Fibroblast of lung (primary cell): ENCODE data around the gene DKK3.

ENCODE experiments used
- CTCF ChIP-seq, 2 donors: IDR thresholded peaks in 1 of 2; conservative IDR thresholded peaks in 1 of 2; 1 replicate in 1 of 2; 2 replicates in 1 of 2; pipeline ENCODE4 v1.5.1; 2011 to 2012; ENCODE audit warnings: low read length in 2 of 2, control low read depth in 1 of 2, inconsistent platforms in 1 of 2, low read depth in 1 of 2, mild to moderate bottlenecking in 1 of 2
- EZH2 ChIP-seq: IDR thresholded peaks from 2 replicates; pipeline ENCODE4 v1.5.1; 2012; ENCODE audit warnings: low read length, control low read depth, mild to moderate bottlenecking; ENCODE audit errors: missing control alignments

DNA sequence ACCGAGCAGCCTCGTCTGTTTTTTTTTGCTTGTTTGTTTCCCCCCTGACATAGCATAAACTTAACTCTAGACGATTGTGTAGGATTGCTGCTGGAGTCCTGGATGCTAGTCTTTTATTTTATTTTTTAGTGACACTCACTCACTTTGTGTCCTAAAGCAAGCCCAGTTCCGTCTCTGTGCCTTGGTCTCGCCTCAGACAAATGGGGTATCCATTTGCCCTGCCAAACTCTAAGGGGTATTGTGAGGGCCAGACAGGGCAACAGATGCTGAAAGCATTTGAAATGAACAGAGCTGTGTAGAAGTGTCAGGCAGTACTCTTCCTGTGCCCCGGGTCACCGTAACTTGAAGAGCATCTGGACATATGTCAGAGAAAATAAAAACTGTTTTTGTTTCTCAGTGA is 34.8 kb upstream of the DKK3 start:
- TF ChIP-seq CTCF (conservative IDR thresholded peaks at IDR 0.05 in 1 of 2, IDR thresholded peaks at IDR 0.05 in 1 of 2; ENCODE audit: low read depth in 1 of 2, low read length in 2 of 2) = no peak
- TF ChIP-seq EZH2 = no peak
